Measurements from ENCODE around the gene PLAU.
"Not testable (repeated sequence)": the region's sequence is repeated elsewhere in the genome, so short reads cannot be mapped to it uniquely, and the experiment has no call there.

PLAU gene

GRCh38 chr10:73897693-73898092 lies 13.2 kb upstream of the PLAU start:
- DNase-seq (ENCODE audit: low read depth in 2 of 2), result no peak

GRCh38 chr10:73898730-73899410 lies 12.1 kb upstream of the PLAU start:
- no peak for DNase-seq (ENCODE audit: low read depth in 2 of 2)

- no peak for DNase-seq (ENCODE audit: low read depth in 2 of 2)
Observed at GRCh38 chr10:73899423-73899822, 11.5 kb upstream of the PLAU start.

GRCh38 chr10:73900064-73900463 lies 10.9 kb upstream of the PLAU start:
- DNase-seq (ENCODE audit: low read depth in 2 of 2), result no peak

- DNase-seq (ENCODE audit: low read depth in 2 of 2), result no peak
Observed at GRCh38 chr10:73901261-73901660, 9.7 kb upstream of the PLAU start.

GRCh38 chr10:73902351-73902750 lies 8.6 kb upstream of the PLAU start:
- DNase-seq (ENCODE audit: low read depth in 2 of 2), result no peak

- DNase-seq (ENCODE audit: low read depth in 2 of 2), result no peak
Observed at GRCh38 chr10:73905256-73906020, 5.5 kb upstream of the PLAU start.

GRCh38 chr10:73906524-73907447 lies 4.1 kb upstream of the PLAU start:
- no peak for DNase-seq (ENCODE audit: low read depth in 2 of 2)

- DNase-seq (ENCODE audit: low read depth in 2 of 2), result no peak
Observed at GRCh38 chr10:73907841-73908517, 3.0 kb upstream of the PLAU start.

- peak; percentile 78 to 80 for DNase-seq (ENCODE audit: low read depth in 2 of 2)
Observed at GRCh38 chr10:73908853-73909539, 1.9 kb upstream of the PLAU start.

GRCh38 chr10:73909540-73910115 lies 1.3 kb upstream of the PLAU start:
- DNase-seq (ENCODE audit: low read depth in 2 of 2), result no peak

GRCh38 chr10:73910401-73910763 lies 550 bp upstream of the PLAU start:
- no peak for DNase-seq (ENCODE audit: low read depth in 2 of 2)

GRCh38 chr10:73911553-73912004 lies 647 bp downstream of the PLAU start:
- DNase-seq (ENCODE audit: low read depth in 2 of 2), result no peak

- no peak for DNase-seq (ENCODE audit: low read depth in 2 of 2)
Observed at GRCh38 chr10:73914036-73914435, 3.1 kb downstream of the PLAU start.

GRCh38 chr10:73915206-73915851 lies 4.4 kb downstream of the PLAU start:
- no peak for DNase-seq (ENCODE audit: low read depth in 2 of 2)

- no peak for DNase-seq (ENCODE audit: low read depth in 2 of 2)
Observed at GRCh38 chr10:73916761-73917470, 6.0 kb downstream of the PLAU start.

- no peak for DNase-seq (ENCODE audit: low read depth in 2 of 2)
Observed at GRCh38 chr10:73917566-73918305, 6.8 kb downstream of the PLAU start.

GRCh38 chr10:73919481-73919880 lies 8.5 kb downstream of the PLAU start:
- not testable (repeated sequence) for DNase-seq (ENCODE audit: low read depth in 2 of 2)

- DNase-seq (ENCODE audit: low read depth in 2 of 2), result no peak
Observed at GRCh38 chr10:73920089-73920488, 9.2 kb downstream of the PLAU start.

Measured in stimulated activated CD8-positive, alpha-beta memory T cell treated with anti-CD3 and anti-CD28 coated beads, Interleukin-7, amount 100 ng/mL, for 4 hours (primary cell).